Lower leg skin (tissue), 3 donors: ENCODE data around the gene SLC40A1.

ENCODE experiments used
- CTCF ChIP-seq, 3 donors: fragments of 450-650 bp; IDR thresholded peaks; one replicate each; pipeline ENCODE4 v1.5.1; 2016; ENCODE audit warnings: antibody characterized with exemption in 3 of 3, mild to moderate bottlenecking in 3 of 3, moderate library complexity in 2 of 3
- POLR2A ChIP-seq, 2 donors: fragments of 450-650 bp; IDR thresholded peaks; one replicate each; pipeline ENCODE4 v1.6.1; 2016 to 2017; ENCODE audit warnings: antibody characterized with exemption in 2 of 2, mild to moderate bottlenecking in 1 of 2, moderate library complexity in 1 of 2

GRCh38 chr2:189587780-189588179 is 7.2 kb upstream of the SLC40A1 start:
- no peak for TF ChIP-seq CTCF (IDR thresholded peaks at IDR 0.05)
- no peak for TF ChIP-seq POLR2A (IDR thresholded peaks at IDR 0.05)
